Measurements from ENCODE around the gene DDX31. TPM values are rescaled to one million over a fixed set of nuclear protein-coding genes. Genes with fewer than 3 reads are reported as not detected.
A peak's percentile ranks its signal among the peaks of the same experiment; 100 is the strongest.

The DDX31 gene
- total RNA-seq, 1 donor from 2014 or later = 15.1 TPM

GRCh38 chr9:132647355-132647754, 22.4 kb downstream of the DDX31 start:
- Histone ChIP-seq H3K4me3 (ENCODE audit: low read depth, low read length) (no peak overlapping the region), H3K36me3 (ENCODE audit: control insufficient read depth, insufficient read depth, low read length) (peaks cover 4% of the 10 kb centered on the region), H3K27me3 (ENCODE audit: control insufficient read depth, insufficient read depth, low read length) (no peaks in the 10 kb centered on the region)
- DNase-seq (ENCODE audit: low read depth) = peak; percentile 88
- no peak for TF ChIP-seq CTCF (IDR thresholded peaks at IDR 0.05; ENCODE audit: insufficient read depth, low read length, poor library complexity, severe bottlenecking)

- TF ChIP-seq CTCF (IDR thresholded peaks at IDR 0.05; ENCODE audit: insufficient read depth, low read length, poor library complexity, severe bottlenecking) = no peak
- H3K4me3 ChIP-seq (ENCODE audit: low read depth, low read length) = no peak overlapping the region
- no peaks in the 10 kb centered on the region for H3K27me3 ChIP-seq (ENCODE audit: control insufficient read depth, insufficient read depth, low read length)
- H3K36me3 ChIP-seq (ENCODE audit: control insufficient read depth, insufficient read depth, low read length) = peaks cover 4% of the 10 kb centered on the region
- DNase-seq (ENCODE audit: low read depth) = no peak
Measured at GRCh38 chr9:132646726-132647125, 23.1 kb downstream of the DDX31 start.

GRCh38 chr9:132645711-132646110, 24.1 kb downstream of the DDX31 start:
- DNase-seq (ENCODE audit: low read depth) = no peak
- H3K36me3 ChIP-seq (ENCODE audit: control insufficient read depth, insufficient read depth, low read length) = peaks cover 5% of the 10 kb centered on the region
- TF ChIP-seq CTCF (IDR thresholded peaks at IDR 0.05; ENCODE audit: insufficient read depth, low read length, poor library complexity, severe bottlenecking) = no peak
- H3K4me3 ChIP-seq (ENCODE audit: low read depth, low read length) = no peak overlapping the region
- no peaks in the 10 kb centered on the region for H3K27me3 ChIP-seq (ENCODE audit: control insufficient read depth, insufficient read depth, low read length)

GRCh38 chr9:132645306-132645705, 24.5 kb downstream of the DDX31 start:
- Histone ChIP-seq H3K4me3 (ENCODE audit: low read depth, low read length) (no peak overlapping the region), H3K27me3 (ENCODE audit: control insufficient read depth, insufficient read depth, low read length) (no peaks in the 10 kb centered on the region), H3K36me3 (ENCODE audit: control insufficient read depth, insufficient read depth, low read length) (peaks cover 5% of the 10 kb centered on the region)
- no peak for TF ChIP-seq CTCF (IDR thresholded peaks at IDR 0.05; ENCODE audit: insufficient read depth, low read length, poor library complexity, severe bottlenecking)
- no peak for DNase-seq (ENCODE audit: low read depth)

- TF ChIP-seq CTCF (IDR thresholded peaks at IDR 0.05; ENCODE audit: insufficient read depth, low read length, poor library complexity, severe bottlenecking) = peak; percentile 9
- H3K4me3 ChIP-seq (ENCODE audit: low read depth, low read length) = no peak overlapping the region
- no peak for DNase-seq (ENCODE audit: low read depth)
- no peaks in the 10 kb centered on the region for H3K27me3 ChIP-seq (ENCODE audit: control insufficient read depth, insufficient read depth, low read length)
- peaks cover 5% of the 10 kb centered on the region for H3K36me3 ChIP-seq (ENCODE audit: control insufficient read depth, insufficient read depth, low read length)
Measured at GRCh38 chr9:132644251-132644650, 25.5 kb downstream of the DDX31 start.

- Histone ChIP-seq H3K4me3 (ENCODE audit: low read depth, low read length) (no peak overlapping the region), H3K36me3 (ENCODE audit: control insufficient read depth, insufficient read depth, low read length) (peaks cover 4% of the 10 kb centered on the region), H3K27me3 (ENCODE audit: control insufficient read depth, insufficient read depth, low read length) (no peaks in the 10 kb centered on the region)
- DNase-seq (ENCODE audit: low read depth) = no peak
- TF ChIP-seq CTCF (IDR thresholded peaks at IDR 0.05; ENCODE audit: insufficient read depth, low read length, poor library complexity, severe bottlenecking) = no peak
Measured at GRCh38 chr9:132641216-132641615, 28.6 kb downstream of the DDX31 start.

Data from kidney epithelial cell (primary cell).